Measurements from ENCODE around the gene LAMA2. TPM values are rescaled to one million over a fixed set of nuclear protein-coding genes. Genes with fewer than 3 reads are reported as not detected.
A peak's percentile ranks its signal among the peaks of the same experiment; 100 is the strongest.

LAMA2 gene
- total and polyA plus RNA-seq, 2 donors (not counting 1 experiment from before 2014, with no cell fraction given) = 19.5 to 67.5 TPM

DNA sequence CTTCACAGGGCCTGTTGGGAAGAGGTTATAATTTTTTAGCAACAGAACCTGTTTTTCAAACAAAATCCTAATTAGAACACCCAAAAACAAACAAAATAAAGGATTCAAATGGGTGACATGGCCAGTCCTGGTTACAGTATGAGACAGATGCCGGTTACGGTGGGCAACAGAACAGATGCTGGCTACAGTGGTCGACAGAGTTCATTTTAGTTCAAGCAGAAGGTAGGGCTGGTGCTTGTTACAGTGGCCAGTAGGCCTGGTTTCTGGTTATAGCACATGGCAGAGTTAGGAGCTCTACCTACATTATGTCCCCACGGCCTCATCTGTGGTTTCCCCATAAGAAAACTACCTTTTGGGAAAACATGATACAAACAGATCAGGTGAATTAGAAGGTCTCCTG is 327.7 kb downstream of the LAMA2 start:
- no peaks in the 10 kb centered on the region for H3K4me1 ChIP-seq (ENCODE audit: control insufficient read depth, extremely low read depth, insufficient read depth, low read length)
- no peaks in the 10 kb centered on the region for H4K20me1 ChIP-seq (ENCODE audit: control insufficient read depth, extremely low read depth, insufficient read depth, low read length)
- H3K27ac ChIP-seq (ENCODE audit: insufficient read depth, low read length) = no peak overlapping the region
- no peaks in the 10 kb centered on the region for H3K27me3 ChIP-seq (ENCODE audit: control insufficient read depth, insufficient read depth, low read length)
- H2AFZ ChIP-seq (ENCODE audit: low read length) = no peak overlapping the region
- no peak overlapping the region for H3K4me3 ChIP-seq (replicated peaks in 1 of 4; ENCODE audit: control extremely low read depth in 1 of 4, insufficient read depth in 1 of 4, low read depth in 3 of 4, low read length in 4 of 4)
- H3K36me3 ChIP-seq (ENCODE audit: control insufficient read depth, insufficient read depth, low read length) = no peaks in the 10 kb centered on the region
- no peaks in the 10 kb centered on the region for H3K79me2 ChIP-seq (ENCODE audit: control insufficient read depth, insufficient read depth, low read length)
- no peaks in the 10 kb centered on the region for H3K9me3 ChIP-seq (ENCODE audit: control insufficient read depth, insufficient read depth, low read depth, low read length)
- no peak overlapping the region for H3K9ac ChIP-seq (ENCODE audit: insufficient read depth, low read length)
- H3K4me2 ChIP-seq (ENCODE audit: extremely low read depth, insufficient read depth, low read length) = no peak overlapping the region
- DNase-seq (ENCODE audit: low read depth in 2 of 2) = no peak
- TF ChIP-seq, protein P1, sequence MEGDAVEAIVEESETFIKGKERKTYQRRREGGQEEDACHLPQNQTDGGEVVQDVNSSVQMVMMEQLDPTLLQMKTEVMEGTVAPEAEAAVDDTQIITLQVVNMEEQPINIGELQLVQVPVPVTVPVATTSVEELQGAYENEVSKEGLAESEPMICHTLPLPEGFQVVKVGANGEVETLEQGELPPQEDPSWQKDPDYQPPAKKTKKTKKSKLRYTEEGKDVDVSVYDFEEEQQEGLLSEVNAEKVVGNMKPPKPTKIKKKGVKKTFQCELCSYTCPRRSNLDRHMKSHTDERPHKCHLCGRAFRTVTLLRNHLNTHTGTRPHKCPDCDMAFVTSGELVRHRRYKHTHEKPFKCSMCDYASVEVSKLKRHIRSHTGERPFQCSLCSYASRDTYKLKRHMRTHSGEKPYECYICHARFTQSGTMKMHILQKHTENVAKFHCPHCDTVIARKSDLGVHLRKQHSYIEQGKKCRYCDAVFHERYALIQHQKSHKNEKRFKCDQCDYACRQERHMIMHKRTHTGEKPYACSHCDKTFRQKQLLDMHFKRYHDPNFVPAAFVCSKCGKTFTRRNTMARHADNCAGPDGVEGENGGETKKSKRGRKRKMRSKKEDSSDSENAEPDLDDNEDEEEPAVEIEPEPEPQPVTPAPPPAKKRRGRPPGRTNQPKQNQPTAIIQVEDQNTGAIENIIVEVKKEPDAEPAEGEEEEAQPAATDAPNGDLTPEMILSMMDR (conservative IDR thresholded peaks at IDR 0.05 in 1 of 2, IDR thresholded peaks at IDR 0.05 in 1 of 2; ENCODE audit: low read depth in 1 of 2, low read length in 2 of 2) = no peak
- no peak for TF ChIP-seq EZH2 (IDR thresholded peaks at IDR 0.05; ENCODE audit: low read length, missing control alignments)

DNA sequence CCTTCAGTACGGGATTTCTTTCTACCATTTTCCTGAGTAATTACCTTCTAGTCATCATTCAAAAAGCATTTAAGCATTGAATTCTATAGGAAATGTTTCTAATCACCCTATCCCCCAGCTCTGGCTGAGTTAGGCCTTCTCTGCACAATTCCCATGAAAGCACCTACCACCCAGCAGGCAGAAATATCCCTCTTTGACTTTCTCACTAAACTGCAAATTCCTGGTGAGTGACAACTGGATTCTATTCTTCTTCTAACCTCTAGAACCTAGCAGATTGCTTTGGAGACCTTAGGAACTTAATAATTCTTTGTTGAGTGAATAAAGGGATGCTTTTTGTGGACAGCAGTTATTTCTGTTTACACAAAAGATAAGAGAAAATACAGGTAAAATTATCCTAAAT is 328.7 kb downstream of the LAMA2 start:
- Histone ChIP-seq H2AFZ (ENCODE audit: low read length) (no peak overlapping the region), H3K27ac (ENCODE audit: insufficient read depth, low read length) (no peak overlapping the region), H3K4me1 (ENCODE audit: control insufficient read depth, extremely low read depth, insufficient read depth, low read length) (no peaks in the 10 kb centered on the region), H3K27me3 (ENCODE audit: control insufficient read depth, insufficient read depth, low read length) (no peaks in the 10 kb centered on the region), H3K9ac (ENCODE audit: insufficient read depth, low read length) (no peak overlapping the region), H3K4me2 (ENCODE audit: extremely low read depth, insufficient read depth, low read length) (no peak overlapping the region), H3K4me3 (replicated peaks in 1 of 4; ENCODE audit: control extremely low read depth in 1 of 4, insufficient read depth in 1 of 4, low read depth in 3 of 4, low read length in 4 of 4) (no peak overlapping the region), H3K36me3 (ENCODE audit: control insufficient read depth, insufficient read depth, low read length) (no peaks in the 10 kb centered on the region), H3K9me3 (ENCODE audit: control insufficient read depth, insufficient read depth, low read depth, low read length) (no peaks in the 10 kb centered on the region), H4K20me1 (ENCODE audit: control insufficient read depth, extremely low read depth, insufficient read depth, low read length) (no peaks in the 10 kb centered on the region), H3K79me2 (ENCODE audit: control insufficient read depth, insufficient read depth, low read length) (no peaks in the 10 kb centered on the region)
- TF ChIP-seq, protein P1 (conservative IDR thresholded peaks at IDR 0.05 in 1 of 2, IDR thresholded peaks at IDR 0.05 in 1 of 2; ENCODE audit: low read depth in 1 of 2, low read length in 2 of 2) = no peak
- no peak for TF ChIP-seq EZH2 (IDR thresholded peaks at IDR 0.05; ENCODE audit: low read length, missing control alignments)
- DNase-seq (ENCODE audit: low read depth in 2 of 2) = no peak

DNA sequence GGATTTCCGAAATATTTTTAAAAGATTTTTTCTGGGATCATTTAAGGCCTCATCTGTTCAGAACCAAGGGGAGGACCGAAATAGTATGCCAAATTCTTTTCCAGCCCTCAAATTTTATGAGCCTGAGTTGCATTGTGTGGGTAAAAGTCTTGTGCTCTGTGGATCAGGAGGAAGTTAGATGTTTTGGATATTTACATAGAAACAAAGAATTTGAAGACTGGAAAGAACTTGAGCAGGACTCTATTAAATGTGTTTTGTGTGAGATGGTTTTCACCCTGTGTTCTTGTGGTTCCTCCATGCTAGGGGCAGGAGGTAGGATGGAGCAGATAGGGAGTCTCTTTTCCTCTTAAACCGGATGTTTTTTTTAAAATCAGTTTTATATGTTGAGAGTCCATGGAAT is 329.1 kb downstream of the LAMA2 start:
- Histone ChIP-seq H3K36me3 (ENCODE audit: control insufficient read depth, insufficient read depth, low read length) (no peaks in the 10 kb centered on the region), H3K79me2 (ENCODE audit: control insufficient read depth, insufficient read depth, low read length) (no peaks in the 10 kb centered on the region), H3K27ac (ENCODE audit: insufficient read depth, low read length) (no peak overlapping the region), H3K9me3 (ENCODE audit: control insufficient read depth, insufficient read depth, low read depth, low read length) (no peaks in the 10 kb centered on the region), H4K20me1 (ENCODE audit: control insufficient read depth, extremely low read depth, insufficient read depth, low read length) (no peaks in the 10 kb centered on the region), H3K4me2 (ENCODE audit: extremely low read depth, insufficient read depth, low read length) (no peak overlapping the region), H3K9ac (ENCODE audit: insufficient read depth, low read length) (no peak overlapping the region), H3K4me3 (replicated peaks in 1 of 4; ENCODE audit: control extremely low read depth in 1 of 4, insufficient read depth in 1 of 4, low read depth in 3 of 4, low read length in 4 of 4) (no peak overlapping the region), H3K4me1 (ENCODE audit: control insufficient read depth, extremely low read depth, insufficient read depth, low read length) (no peaks in the 10 kb centered on the region), H3K27me3 (ENCODE audit: control insufficient read depth, insufficient read depth, low read length) (no peaks in the 10 kb centered on the region), H2AFZ (ENCODE audit: low read length) (no peak overlapping the region)
- peak in 1 of 2 donors; percentile 44 for DNase-seq (ENCODE audit: low read depth in 2 of 2)
- TF ChIP-seq, protein P1 (conservative IDR thresholded peaks at IDR 0.05 in 1 of 2, IDR thresholded peaks at IDR 0.05 in 1 of 2; ENCODE audit: low read depth in 1 of 2, low read length in 2 of 2) = no peak
- TF ChIP-seq EZH2 (IDR thresholded peaks at IDR 0.05; ENCODE audit: low read length, missing control alignments) = no peak

Measured in fibroblast of lung (primary cell).